NCI-H2227 (cell line): ENCODE data around the gene INHBB.
"Not testable (repeated sequence)": the region's sequence is repeated elsewhere in the genome, so short reads cannot be mapped to it uniquely, and the experiment has no call there.

Experiments used
- DNase-seq: peaks from one replicate; lab custom pipeline; 2025; ENCODE audit not compliant: unreplicated experiment; lab: John Stamatoyannopoulos, UW

Gene INHBB

DNA sequence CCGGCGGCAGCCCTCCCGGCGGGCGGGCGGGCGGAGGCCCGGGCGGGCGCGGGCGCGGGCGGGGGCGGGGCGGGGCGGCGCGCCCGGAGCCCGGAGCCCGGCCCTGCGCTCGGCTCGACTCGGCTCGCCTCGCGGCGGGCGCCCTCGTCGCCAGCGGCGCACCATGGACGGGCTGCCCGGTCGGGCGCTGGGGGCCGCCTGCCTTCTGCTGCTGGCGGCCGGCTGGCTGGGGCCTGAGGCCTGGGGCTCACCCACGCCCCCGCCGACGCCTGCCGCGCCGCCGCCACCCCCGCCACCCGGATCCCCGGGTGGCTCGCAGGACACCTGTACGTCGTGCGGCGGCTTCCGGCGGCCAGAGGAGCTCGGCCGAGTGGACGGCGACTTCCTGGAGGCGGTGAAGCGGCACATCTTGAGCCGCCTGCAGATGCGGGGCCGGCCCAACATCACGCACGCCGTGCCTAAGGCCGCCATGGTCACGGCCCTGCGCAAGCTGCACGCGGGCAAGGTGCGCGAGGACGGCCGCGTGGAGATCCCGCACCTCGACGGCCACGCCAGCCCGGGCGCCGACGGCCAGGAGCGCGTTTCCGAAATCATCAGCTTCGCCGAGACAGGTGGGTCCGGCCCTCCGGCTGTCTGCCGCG, at the start of gene INHBB:
INHBB (plus strand) TSS at position 111 of the 641 bp plus-strand sequence; CDS start at position 164, 53 bp downstream.
- peak; percentile 29 for DNase-seq

DNA sequence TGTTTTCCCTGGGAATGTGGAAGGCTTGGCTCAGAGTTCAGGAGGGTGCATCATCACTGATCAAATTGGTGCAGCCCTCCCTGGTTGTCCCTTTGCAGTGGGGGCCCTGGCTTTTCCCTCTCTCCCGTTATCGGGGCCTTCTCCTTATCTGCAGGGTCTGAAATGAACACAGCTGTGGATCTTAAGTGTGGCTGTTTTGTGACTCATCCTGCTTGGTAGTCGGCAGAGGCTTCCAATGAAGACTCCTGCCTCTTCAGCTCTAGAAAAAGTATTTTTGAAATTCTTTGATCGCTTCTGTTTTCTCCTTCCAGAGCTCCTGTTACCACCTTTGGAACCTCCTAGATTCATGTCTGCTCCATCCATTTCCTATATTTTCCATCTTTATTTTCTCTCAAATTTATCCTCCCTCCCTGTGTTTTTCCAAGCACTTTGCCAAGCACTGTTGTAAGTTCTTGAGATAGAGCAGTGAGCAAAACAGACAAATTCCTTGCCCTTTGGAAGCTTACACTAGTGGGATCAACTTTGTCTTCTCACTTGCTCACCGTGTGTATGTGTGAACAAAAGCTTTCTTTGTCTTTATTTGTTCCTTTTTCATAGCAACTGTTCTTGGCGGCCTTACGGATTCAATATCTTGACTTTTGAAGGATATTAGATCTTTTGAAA, 47.6 kb upstream of the INHBB start:
- DNase-seq: no peak

DNA sequence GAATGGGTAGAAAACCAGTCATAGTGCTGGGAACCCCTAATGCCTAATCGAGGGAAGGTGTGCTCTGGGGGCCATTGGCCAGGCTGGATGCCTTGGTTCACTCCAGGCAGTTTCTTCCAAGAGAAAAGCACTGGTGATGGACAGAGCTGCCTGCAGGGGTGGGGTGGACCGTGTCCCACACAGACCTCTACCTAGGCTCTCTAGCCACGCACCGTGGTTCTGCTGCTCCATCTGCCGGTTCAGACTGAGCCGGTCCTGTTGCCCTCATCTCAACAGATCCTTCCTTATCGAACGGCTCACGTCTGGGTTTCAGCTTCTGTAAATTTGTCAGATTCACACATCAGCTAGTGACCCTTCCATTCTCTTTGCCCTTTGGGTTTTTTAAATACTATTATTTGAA, 46.9 kb upstream of the INHBB start:
- no peak for DNase-seq

DNA sequence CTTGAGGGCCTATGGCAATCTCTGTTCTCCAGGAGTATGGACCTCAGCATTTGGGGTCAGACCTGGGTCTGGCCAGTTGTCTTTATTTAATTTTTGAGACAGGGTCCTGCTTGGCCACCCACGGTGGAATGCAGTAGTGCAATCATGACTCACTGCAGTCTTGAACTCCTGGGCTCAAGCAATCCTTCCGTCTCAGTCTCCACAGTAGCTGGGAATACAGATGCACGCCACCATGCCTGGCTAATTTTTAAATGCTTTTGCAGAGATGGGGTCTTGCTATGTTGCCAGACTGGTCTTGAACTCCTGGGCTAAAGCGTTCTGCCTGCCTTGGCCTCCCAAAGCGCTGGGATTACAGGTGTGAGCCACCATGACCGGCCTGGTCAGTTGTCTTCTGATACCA, 46.4 kb upstream of the INHBB start:
- DNase-seq: no peak

DNA sequence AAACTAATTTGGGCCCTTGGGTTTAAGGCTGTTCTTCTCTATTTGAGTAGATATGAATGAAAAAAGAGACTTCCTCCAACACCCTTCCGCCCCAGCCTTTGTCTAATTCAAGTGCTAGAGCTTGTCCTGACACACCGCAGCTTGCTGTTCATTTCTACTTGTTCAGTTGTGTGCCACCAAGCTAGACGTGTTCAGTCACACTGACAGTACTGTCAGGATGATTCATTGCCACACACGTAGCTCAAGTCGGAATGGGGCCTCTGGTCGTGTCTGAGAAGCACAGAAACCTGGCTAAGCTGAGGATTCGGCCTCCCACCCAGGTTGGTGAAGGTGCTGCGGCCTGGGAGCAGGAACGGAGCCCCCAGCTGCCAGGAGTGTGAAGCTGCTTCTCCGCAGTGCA, 45.6 kb upstream of the INHBB start:
- DNase-seq: no peak

DNA sequence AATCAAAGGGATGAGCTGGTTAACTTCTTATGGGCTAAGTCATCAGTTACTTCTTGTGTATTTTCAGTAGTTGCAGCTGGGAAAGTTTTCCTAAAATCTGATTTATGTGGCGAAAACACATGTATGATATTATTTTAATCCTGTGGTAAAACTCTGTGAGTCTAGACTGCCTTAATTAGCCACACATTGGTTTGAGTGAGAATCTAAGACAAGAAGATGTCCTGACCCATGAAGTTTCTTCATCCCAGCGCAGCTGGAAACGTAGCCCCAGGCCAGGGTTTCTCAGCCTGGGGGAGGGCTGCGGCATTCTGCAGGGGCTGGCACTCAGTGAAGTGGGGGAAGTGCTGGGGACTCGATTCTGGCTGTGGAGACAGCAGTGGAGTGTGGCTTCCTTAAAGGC, 44.7 kb upstream of the INHBB start:
- DNase-seq: no peak

DNA sequence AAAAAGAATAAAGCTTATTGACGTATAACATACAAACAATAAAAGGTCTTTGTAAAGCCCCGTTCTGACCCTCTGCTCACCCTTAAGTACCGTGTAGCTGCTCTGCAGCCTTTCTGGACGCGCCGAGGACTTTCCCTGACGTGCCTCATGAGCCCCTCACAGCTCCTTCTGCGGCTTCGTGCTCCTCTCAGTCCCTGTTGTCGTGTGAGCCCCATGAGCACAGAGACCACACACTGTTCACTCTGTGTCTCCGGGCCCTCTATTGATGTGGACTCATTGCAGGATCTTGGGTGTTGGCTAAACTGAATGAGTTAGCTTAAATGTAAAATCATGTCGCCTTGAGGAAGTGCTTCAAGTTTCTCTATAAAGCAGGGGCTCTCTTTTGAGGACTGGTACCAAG, 43.6 kb upstream of the INHBB start:
- DNase-seq: no peak

DNA sequence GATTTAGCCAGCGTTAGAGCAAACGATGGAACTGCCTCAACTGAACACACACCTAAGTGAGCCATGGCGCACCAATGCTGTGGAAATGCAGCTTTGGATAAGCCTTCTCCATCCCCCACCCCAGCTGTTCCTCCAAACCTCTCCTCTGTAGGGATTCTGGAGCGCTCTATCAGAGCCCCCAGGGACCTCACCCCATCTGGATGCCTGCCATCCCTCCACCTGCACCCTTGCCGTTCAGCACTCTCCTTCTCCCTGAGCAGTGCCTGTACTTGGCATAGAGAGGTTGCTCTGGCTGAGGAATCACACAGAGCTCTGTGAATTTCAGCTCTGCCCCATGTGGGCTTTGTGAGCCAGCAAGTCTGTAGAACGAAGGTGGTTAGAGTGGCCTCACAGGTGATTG, 42.8 kb upstream of the INHBB start:
- no peak for DNase-seq

DNA sequence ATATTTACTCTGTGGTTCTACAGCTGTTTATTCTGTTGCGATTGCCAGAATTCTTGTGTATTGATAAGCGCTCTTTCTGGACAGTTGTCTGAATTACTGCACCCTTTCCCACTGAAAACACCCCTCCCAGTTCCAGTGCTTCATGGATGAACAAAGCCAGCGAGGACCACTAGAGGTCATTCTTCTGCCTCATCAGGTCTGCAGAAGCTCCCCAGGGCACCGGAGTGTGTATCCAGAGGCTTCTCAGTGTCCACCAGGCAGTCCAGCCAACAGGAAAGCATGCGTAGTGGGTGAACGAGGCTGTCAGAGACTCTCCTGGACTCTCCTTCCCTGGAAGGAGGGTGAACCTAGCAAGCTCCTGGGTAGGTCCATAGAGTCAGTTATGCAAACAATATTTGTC, 40.6 kb upstream of the INHBB start:
- DNase-seq: no peak

DNA sequence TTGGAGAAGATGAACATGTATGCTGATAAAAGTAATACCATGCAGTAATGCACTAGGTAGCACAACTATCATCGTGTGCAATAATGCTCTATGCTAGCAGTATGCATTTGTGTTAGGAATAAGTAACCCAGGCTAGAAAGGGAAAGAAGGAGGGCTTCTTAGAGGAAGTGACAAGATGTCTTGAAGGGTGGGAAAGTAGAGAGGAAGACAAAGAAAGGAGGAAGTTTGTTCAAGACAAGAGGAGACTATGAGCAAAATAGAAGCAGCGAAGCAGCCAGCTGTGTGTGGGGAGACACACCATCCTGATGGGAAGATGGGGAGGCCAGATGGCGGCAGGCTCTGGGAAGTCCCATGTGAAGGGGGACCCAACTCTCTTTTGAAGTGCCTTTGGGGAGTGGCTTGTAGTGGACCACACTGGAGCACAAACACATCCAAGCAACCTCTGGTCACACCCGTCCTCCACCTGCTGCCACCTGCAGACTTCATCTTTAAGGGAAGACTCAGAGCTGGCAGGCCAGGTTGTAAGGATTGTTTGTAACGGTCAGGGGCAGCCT, 39.9 kb upstream of the INHBB start:
- DNase-seq: no peak

DNA sequence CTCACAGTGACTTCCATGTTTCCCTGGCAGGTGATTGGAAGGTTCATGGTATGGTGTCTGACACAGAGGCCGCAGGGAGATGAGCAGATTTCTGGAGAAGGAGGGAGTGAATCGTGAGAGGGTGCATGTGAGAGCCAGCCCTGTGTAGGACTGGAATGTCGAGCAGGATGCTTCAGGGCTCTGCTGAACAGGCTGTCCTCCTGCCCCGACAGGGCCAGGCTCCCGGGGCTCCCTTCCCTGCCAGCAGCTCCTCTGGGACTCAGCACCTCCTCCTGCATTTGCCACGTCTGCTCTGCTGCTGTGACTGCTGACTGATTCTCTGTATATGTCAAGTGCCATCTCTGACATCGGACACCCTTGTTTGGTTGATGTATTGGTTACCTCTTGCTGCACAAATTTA, 38.5 kb upstream of the INHBB start:
- no peak for DNase-seq

DNA sequence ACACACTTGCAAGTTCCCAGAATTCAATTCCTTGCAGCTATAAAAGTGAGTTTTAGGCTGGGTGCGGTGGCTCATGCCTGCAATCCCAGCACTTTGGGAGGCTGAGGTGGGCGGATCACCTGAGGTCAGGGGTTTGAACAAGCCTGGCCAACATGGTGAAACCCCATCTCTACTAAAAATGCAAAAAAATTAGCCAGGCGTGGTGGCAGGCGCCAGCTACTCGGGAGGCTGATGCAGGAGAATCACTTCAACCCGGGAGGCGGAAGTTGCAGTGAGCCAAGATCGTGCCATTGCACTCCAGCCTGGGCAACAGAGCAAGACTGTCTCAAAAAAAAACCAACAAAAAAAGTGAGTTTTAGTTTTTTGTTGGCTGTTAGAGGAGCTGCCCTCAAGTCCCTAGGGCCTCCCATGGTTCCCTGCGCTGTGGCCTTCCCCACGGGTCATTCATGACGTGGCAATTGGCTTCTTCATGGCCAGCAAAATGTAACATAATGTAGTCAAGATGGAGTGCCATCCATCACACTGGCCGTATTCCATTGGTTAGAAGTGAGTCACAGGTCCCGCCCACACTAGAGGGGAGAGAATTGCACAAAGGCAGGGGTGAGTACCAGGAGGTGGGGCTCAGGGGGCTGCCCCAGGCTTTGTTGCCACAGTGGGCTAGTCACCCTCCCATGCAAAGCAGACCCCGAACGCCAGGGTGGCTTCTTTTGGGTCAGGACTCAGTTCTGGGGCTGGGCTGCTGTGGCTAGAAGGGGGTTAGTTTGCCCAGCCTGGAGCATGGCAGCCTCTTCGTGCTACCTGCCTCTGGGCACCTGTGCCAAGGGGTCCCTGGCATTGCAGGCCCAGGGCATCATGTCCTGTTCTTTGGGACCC, 37.7 kb upstream of the INHBB start:
- no peak for DNase-seq

DNA sequence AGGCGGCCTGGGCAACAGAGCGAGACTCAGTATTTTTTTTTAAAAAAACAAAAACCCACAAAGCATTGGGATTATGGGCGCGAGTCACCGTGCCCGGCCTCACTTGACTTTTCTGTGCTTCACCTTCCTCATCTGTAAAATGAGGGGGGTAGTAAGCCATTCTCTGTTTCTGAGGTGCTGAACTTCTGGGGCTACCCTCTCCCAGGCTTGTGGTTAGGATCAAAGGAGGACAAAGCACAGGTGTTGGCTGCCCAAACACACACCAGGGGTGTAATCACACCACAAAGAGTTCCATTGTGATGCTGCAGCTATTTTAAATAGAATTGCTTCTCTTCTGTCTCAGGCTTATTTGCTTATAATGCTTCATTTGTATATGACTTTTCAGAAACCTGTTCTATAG, 35.8 kb upstream of the INHBB start:
- no peak for DNase-seq

DNA sequence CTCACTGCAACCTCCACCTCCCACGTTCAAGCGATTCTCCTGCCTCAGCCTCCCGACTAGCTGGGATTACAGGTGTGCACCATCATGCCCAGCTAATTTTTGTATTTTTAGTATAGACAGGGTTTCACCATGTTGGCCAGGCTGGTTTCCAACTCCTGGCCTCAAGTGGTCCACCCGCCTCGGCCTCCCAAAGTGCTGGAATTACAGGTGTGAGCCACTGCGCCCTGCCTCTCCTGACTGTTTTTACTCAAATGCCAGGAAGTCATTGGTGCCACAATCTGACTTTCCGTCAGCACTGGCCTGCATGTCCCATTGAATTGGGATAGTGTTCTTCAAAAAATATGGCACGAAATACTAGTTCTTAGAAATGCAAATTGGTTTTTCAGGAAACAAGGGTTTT, 35.1 kb upstream of the INHBB start:
- DNase-seq: not testable (repeated sequence)

DNA sequence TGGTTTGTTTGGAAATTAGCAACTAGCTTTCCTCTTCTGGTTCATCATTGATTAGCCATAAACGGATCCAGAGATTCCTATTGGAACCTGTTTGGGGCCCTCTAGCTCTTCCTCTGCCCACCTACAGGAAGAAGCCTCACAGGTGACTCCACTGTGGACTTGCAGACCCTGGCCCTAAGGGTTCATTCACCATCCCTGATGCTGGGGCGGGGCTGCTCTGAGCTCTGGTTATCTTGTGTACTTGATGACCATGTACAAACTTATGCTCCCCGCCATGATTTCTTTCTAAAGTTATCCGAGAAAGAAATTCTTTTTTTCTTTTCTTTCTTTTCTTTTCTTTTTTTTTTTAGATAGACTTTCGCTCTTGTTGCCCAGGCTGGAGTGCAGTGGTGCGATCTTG, 33.9 kb upstream of the INHBB start:
- DNase-seq: no peak

DNA sequence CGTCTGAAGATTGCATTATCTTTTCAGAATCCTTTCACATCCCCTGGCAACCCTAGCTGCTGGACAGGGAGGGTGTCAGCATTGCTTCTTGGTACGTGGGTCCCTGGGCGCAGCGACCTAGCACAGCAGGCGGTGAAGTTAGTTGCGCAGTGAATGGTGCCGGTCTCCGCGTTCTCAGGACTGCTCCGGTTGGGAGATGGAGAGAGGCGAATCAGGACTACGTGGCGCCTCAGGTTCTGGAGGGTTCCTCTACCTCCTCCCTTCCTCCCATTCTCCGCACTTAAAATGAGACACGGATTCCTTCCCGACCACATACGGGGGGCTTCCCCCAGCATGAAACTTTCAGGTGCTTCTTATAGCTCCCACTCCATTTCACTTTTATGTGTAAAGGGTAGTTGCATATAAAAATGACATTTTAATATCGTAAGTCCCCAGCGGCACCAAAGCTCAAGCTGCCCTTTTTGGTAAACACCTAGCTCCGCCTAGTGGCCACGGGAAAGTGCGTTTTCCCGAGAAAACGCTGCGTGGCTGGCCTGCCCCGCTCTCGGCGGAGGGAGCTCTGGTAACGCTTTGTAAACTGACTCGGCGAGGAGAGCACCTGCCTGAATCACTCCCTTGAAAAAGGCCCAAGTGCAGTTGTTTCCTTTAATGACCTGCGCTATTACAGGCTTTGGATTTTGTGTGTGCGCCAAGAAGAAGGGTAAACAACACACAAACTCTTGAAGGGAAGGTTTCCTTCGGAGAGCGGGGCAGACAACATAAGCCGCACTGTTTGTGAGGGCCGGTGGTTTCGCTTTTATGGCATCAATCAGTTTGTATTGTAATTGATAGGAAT, 32.9 kb upstream of the INHBB start:
- peak; percentile 82 for DNase-seq

DNA sequence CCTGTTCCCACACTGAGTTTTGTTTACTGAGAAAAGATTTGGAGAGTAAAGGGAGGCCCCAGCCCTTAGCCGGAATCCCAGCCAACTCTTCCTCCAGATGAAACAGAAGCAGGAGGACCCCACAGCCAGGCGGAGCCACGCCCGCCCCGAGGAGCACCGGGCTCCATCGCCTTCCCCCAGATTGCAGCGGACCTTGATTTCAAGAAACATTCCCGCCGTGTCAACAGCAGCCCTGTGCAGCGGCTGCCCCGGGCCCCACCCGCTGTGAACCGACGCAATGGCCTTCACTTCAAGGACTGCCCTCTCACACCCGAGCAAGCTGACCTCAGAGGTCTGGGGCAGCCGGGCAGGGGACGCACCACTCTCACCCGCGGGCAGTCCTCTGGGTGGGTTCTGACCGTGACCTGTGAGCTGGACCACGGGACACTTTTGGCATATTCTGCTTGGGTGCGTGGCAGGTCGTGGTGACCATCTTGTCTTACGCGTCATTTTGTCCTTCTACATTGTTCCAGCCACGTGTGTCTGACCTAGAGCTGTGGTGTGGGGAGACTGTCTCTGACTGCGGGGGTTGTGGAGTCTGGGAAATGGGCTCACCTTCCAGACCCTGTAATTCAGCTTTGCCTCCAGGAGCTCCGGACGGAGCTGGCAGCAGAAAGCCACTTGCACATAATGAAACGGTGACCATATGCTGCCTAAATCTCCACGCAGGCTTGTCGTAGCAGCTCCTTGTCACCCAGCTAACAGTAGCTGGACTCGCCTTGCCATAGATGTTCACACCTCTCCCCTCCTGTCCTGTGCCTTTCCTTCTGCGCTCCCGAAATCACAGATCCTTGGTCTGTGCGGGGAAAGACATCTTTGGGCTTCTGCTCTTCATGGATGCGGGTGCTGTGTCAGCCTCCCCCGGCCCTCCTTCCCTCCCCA, 32.0 kb upstream of the INHBB start:
- DNase-seq: no peak

DNA sequence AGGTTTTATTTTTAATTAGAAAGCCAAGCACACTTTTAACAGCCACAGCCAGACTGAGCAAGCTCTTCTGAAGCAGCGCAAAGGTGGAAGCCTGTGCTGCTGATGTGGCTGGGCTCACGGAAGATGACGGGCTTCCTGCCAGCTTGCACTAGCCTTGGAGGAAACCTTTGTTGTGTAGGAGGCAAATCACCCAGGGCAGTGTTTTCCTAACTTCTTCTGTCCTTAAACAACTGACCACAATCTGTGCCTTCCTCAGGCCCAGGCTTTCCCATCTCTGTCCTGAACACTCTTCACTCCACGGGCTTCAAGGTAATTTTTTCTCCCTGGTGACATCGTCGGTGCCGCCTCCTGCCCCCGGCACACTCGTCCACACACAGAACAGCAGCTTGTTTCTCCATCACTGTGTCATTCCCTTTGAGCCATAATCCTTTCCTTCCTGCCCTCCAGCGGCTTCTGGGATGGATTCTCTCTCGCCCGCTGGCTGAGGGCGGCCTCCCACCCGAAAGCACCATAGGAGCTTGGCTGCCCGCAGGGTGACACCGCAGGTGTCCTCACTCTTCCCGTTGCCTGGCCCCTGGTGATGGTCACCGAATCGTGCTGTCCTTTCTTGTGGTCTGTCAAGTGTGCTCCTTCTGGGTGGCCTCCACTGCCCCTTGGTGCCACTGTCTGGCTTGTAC, 31.1 kb upstream of the INHBB start:
- DNase-seq: no peak

DNA sequence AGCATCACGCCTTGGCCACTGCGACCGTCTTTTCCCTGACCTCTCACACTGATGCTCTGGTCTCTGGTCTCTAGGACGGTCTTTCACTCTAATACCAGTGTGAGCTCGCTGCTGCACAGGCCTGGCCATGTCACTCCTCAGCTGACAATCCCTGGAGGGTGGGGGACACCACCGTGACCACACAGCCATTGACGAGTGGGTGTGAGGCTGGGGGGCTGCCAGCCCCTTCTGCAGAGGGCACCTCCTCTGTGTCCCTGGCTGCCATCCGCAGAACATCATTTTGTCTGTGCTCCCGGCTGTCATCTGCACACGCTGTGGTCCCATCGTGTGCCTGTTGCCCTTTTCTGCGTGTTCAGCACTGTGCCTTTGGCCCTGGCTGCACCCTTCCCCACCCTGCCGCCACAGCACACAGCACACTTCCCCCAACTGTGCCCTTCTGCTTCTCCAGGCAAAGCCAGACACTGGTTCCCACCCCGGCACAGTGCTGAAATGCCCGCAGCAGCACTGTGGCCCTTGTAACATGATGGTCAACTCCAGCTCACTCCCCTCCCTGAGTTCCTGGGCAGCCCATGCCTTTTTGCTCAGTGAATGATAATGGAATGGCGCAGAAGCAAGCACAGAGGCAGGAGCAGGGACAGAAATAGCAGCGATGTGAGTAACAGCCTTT, 30.4 kb upstream of the INHBB start:
- no peak for DNase-seq
